WTC11 (cell line): ENCODE results near the gene ASTN2. TPM values are rescaled to one million over a fixed set of nuclear protein-coding genes. Genes with fewer than 3 reads are reported as not detected.

Experiments used
- ATAC-seq: fragments of 200-7000 bp; cut with Tn5 transposase; 2 replicates; pipeline ENCODE4 v1.10.0; 2021; ENCODE audit warnings: mild to moderate bottlenecking, moderate library complexity
- CTCF ChIA-PET: fragments of 300-600 bp; sonication (Branson Sonifier 250); formaldehyde crosslinking; loops from one replicate; lab custom pipeline; 2021; ENCODE audit warnings: antibody characterized with exemption; lab: Charles Lee
- POLR2A ChIA-PET: fragments of 350-600 bp; sonication (Branson Sonifier 250); formaldehyde crosslinking; loops from one replicate; lab custom pipeline; 2021; ENCODE audit warnings: antibody characterized with exemption; lab: Charles Lee
- DNase-seq: peaks from one replicate; pipeline ENCODE4 v3.0.0; 2021; ENCODE audit warnings: low spot score
- H3K27ac Mint-ChIP-seq: 2 replicates; pipeline ENCODE4 v1.8.0; 2021; ENCODE audit warnings: mixed read lengths
- H3K27me3 Mint-ChIP-seq: 2 replicates; pipeline ENCODE4 v1.8.0; 2021; ENCODE audit warnings: low read depth, mild to moderate bottlenecking, moderate library complexity, mixed read lengths
- H3K36me3 Mint-ChIP-seq: 2 replicates; pipeline ENCODE4 v1.8.0; 2021; ENCODE audit warnings: mixed read lengths
- H3K4me1 Mint-ChIP-seq: 2 replicates; pipeline ENCODE4 v1.8.0; 2022; ENCODE audit warnings: mixed read lengths
- H3K4me3 Mint-ChIP-seq: 2 replicates; pipeline ENCODE4 v1.8.0; 2021; ENCODE audit warnings: mild to moderate bottlenecking, moderate library complexity, mixed read lengths
- H3K9me3 Mint-ChIP-seq: 2 replicates; pipeline ENCODE4 v1.8.0; 2021; ENCODE audit warnings: mixed read lengths
- CBFB ChIP-seq: sonication (generic); formaldehyde crosslinking; IDR thresholded peaks from 2 replicates; pipeline ENCODE4 v1.8.1; 2022; ENCODE audit warnings: mild to moderate bottlenecking, low read depth, missing genetic modification reagents
- ERG ChIP-seq: fragments of 250-450 bp; sonication (Bioruptor Pico); IDR thresholded peaks from 2 replicates; pipeline ENCODE4 v1.8.0; 2021; ENCODE audit warnings: mild to moderate bottlenecking
- FOXJ3 ChIP-seq: sonication (generic); formaldehyde crosslinking; IDR thresholded peaks from 2 replicates; pipeline ENCODE4 v1.9.0; 2021; ENCODE audit warnings: missing genetic modification reagents, mild to moderate bottlenecking, borderline replicate concordance
- FOXK1 ChIP-seq: sonication (generic); formaldehyde crosslinking; IDR thresholded peaks from 2 replicates; pipeline ENCODE4 v1.8.0; 2022; ENCODE audit warnings: mild to moderate bottlenecking, moderate library complexity, missing genetic modification reagents
- GTF2I ChIP-seq: fragments of 250-450 bp; sonication (Bioruptor Pico); conservative IDR thresholded peaks from 2 replicates; pipeline ENCODE4 v1.4.0; 2021; ENCODE audit warnings: mild to moderate bottlenecking
- JAZF1 ChIP-seq: fragments of 250-450 bp; sonication (Bioruptor Pico); IDR thresholded peaks from 2 replicates; pipeline ENCODE4 v1.9.0; 2021; ENCODE audit warnings: moderate library complexity, mild to moderate bottlenecking, inconsistent platforms
- MYBL2 ChIP-seq: sonication (generic); formaldehyde crosslinking; IDR thresholded peaks from 2 replicates; pipeline ENCODE4 v1.8.1; 2023; ENCODE audit warnings: mild to moderate bottlenecking, moderate library complexity, missing genetic modification reagents
- NFATC4 ChIP-seq: fragments of 250-450 bp; sonication (Bioruptor Pico); IDR thresholded peaks from 2 replicates; pipeline ENCODE4 v1.9.0; 2021; ENCODE audit warnings: mild to moderate bottlenecking
- PRRX2 ChIP-seq: fragments of 250-450 bp; sonication (Bioruptor Pico); IDR thresholded peaks from 2 replicates; pipeline ENCODE4 v1.8.0; 2021; ENCODE audit warnings: mild to moderate bottlenecking
- RELA ChIP-seq: sonication (generic); formaldehyde crosslinking; IDR thresholded peaks from 2 replicates; pipeline ENCODE4 v1.8.1; 2022; ENCODE audit warnings: missing genetic modification reagents, mild to moderate bottlenecking, borderline replicate concordance
- SMAD4 ChIP-seq: sonication (generic); formaldehyde crosslinking; IDR thresholded peaks from 2 replicates; pipeline ENCODE4 v1.8.0; 2022; ENCODE audit warnings: mild to moderate bottlenecking, missing genetic modification reagents
- SOX15 ChIP-seq: fragments of 250-450 bp; sonication (Bioruptor Pico); IDR thresholded peaks from 2 replicates; pipeline ENCODE4 v1.9.0; 2021; ENCODE audit warnings: mild to moderate bottlenecking
- TEAD4 ChIP-seq: sonication (generic); formaldehyde crosslinking; IDR thresholded peaks from 2 replicates; pipeline ENCODE4 v1.8.0; 2022; ENCODE audit warnings: mild to moderate bottlenecking, missing genetic modification reagents
- ZNF219 ChIP-seq: sonication (generic); formaldehyde crosslinking; IDR thresholded peaks from 2 replicates; pipeline ENCODE4 v1.8.0; 2023; ENCODE audit warnings: missing genetic modification reagents, mild to moderate bottlenecking, borderline replicate concordance
- ZNF416 ChIP-seq: fragments of 250-450 bp; sonication (Bioruptor Pico); IDR thresholded peaks from 2 replicates; pipeline ENCODE4 v1.9.0; 2021; ENCODE audit warnings: mild to moderate bottlenecking, inconsistent platforms
- ZNF423 ChIP-seq: fragments of 250-450 bp; sonication (Bioruptor Pico); IDR thresholded peaks from 2 replicates; pipeline ENCODE4 v2.1.2; 2022; ENCODE audit warnings: mild to moderate bottlenecking, moderate library complexity
- total RNA-seq: library from RNA; stranded (reverse); gene quantifications from 3 replicates; pipeline ENCODE4 v1.2.3, GENCODE V29; 2021
- TF ChIP-seq, protein P1 (sequence below): fragments of 250-450 bp; sonication (Bioruptor Pico); IDR thresholded peaks from 2 replicates; pipeline ENCODE4 v1.9.0; 2021; ENCODE audit warnings: mild to moderate bottlenecking
- TF ChIP-seq, protein P2 (sequence below): sonication (generic); formaldehyde crosslinking; IDR thresholded peaks from 2 replicates; pipeline ENCODE4 v1.8.1; 2023; ENCODE audit warnings: mild to moderate bottlenecking, moderate library complexity, missing genetic modification reagents
- TF ChIP-seq, protein P3 (sequence below): fragments of 250-450 bp; sonication (Bioruptor Pico); IDR thresholded peaks from 2 replicates; pipeline ENCODE4 v1.9.0; 2021; ENCODE audit warnings: moderate library complexity, mild to moderate bottlenecking, inconsistent platforms, borderline replicate concordance

ASTN2 gene
- total RNA-seq, 1 experiment from 2014 or later = 16.2 TPM

GRCh38 chr9:116873937-116874914 is 540.6 kb downstream of the ASTN2 start:
- ChIA-PET POLR2A (no interaction called here), CTCF (interaction anchor here (1.6 to 7.5 kb wide), 2 partner anchors 14 kb away, joined by 7 to 42 read pairs; no protein-coding TSS in a partner anchor)
- Mint-ChIP-seq H3K27ac (no peak overlapping the region), H3K27me3 (no peaks in the 10 kb centered on the region), H3K9me3 (peaks cover 31% of the 10 kb centered on the region), H3K36me3 (peaks cover 18% of the 10 kb centered on the region), H3K4me3 (no peak overlapping the region), H3K4me1 (peaks cover 4% of the 10 kb centered on the region)
- DNase-seq = no peak
- ATAC-seq = no peak
- TF ChIP-seq, protein P1, sequence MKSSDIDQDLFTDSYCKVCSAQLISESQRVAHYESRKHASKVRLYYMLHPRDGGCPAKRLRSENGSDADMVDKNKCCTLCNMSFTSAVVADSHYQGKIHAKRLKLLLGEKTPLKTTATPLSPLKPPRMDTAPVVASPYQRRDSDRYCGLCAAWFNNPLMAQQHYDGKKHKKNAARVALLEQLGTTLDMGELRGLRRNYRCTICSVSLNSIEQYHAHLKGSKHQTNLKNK (CRISPR knock-in tag) = no peak
- TF ChIP-seq FOXJ3 = no peak
- no peak for TF ChIP-seq GTF2I (CRISPR knock-in tag)
- TF ChIP-seq RELA (CRISPR knock-in tag) = no peak
- no peak for TF ChIP-seq ERG
- no peak for TF ChIP-seq MYBL2 (CRISPR knock-in tag)
- no peak for TF ChIP-seq ZNF219 (CRISPR knock-in tag)
- TF ChIP-seq PRRX2 (CRISPR knock-in tag) = no peak
- no peak for TF ChIP-seq SOX15 (CRISPR knock-in tag)
- TF ChIP-seq, protein P2, sequence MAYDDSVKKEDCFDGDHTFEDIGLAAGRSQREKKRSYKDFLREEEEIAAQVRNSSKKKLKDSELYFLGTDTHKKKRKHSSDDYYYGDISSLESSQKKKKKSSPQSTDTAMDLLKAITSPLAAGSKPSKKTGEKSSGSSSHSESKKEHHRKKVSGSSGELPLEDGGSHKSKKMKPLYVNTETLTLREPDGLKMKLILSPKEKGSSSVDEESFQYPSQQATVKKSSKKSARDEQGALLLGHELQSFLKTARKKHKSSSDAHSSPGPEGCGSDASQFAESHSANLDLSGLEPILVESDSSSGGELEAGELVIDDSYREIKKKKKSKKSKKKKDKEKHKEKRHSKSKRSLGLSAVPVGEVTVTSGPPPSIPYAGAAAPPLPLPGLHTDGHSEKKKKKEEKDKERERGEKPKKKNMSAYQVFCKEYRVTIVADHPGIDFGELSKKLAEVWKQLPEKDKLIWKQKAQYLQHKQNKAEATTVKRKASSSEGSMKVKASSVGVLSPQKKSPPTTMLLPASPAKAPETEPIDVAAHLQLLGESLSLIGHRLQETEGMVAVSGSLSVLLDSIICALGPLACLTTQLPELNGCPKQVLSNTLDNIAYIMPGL (CRISPR knock-in tag) = no peak
- TF ChIP-seq CBFB (CRISPR knock-in tag) = no peak
- TF ChIP-seq, protein P3, sequence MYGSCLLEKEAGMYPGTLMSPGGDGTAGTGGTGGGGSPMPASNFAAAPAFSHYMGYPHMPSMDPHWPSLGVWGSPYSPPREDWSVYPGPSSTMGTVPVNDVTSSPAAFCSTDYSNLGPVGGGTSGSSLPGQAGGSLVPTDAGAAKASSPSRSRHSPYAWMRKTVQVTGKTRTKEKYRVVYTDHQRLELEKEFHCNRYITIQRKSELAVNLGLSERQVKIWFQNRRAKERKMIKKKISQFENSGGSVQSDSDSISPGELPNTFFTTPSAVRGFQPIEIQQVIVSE (CRISPR knock-in tag) = no peak
- TF ChIP-seq ZNF416 (CRISPR knock-in tag) = no peak

DNA sequence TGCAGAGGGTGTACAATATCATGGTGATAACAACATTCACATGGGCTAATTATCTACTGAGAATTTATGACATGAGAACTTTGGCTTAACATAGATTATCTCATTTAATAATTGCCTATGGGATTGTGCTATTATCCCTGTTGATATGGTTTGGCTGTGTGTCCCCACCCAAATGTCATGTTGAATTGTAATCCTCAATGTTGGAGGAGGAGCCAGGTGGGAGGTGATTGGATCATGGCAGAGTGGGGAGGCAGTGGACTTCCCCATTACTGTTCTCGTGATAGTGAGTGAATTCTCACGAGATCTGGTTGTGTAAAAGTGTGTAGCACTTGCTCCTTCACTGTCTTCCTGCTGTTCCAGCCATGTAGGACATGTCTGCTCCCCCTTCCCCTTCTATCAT is 541.4 kb downstream of the ASTN2 start:
- H3K4me3 Mint-ChIP-seq = no peak overlapping the region
- peaks cover 18% of the 10 kb centered on the region for H3K36me3 Mint-ChIP-seq
- ChIA-PET CTCF (interaction anchor here (7.5 kb wide), 1 partner anchor 13 kb away, joined by 42 read pairs; no protein-coding TSS in a partner anchor), POLR2A (no interaction called here)
- no peak overlapping the region for H3K27ac Mint-ChIP-seq
- TF ChIP-seq GTF2I (CRISPR knock-in tag) (no peak), NFATC4 (CRISPR knock-in tag) (no peak), ZNF423 (CRISPR knock-in tag) (no peak), JAZF1 (CRISPR knock-in tag) (no peak), TEAD4 (CRISPR knock-in tag) (no peak), FOXK1 (CRISPR knock-in tag) (no peak), SMAD4 (CRISPR knock-in tag) (no peak)
- H3K27me3 Mint-ChIP-seq = no peaks in the 10 kb centered on the region
- ATAC-seq (no peak), DNase-seq (no peak)
- H3K9me3 Mint-ChIP-seq = peaks cover 29% of the 10 kb centered on the region
- peaks cover 4% of the 10 kb centered on the region for H3K4me1 Mint-ChIP-seq
